Mononuclear cell (primary cell): ENCODE results near the gene ARPC1B. TPM values are rescaled to one million over a fixed set of nuclear protein-coding genes. Genes with fewer than 3 reads are reported as not detected.
"Not testable (repeated sequence)": the region's sequence is repeated elsewhere in the genome, so short reads cannot be mapped to it uniquely, and the experiment has no call there.

Experiments used
- H3K27me3 ChIP-seq: 2 replicates; pipeline ENCODE4 v1.6.0; 2011; ENCODE audit warnings: low read length, control low read depth; ENCODE audit not compliant: insufficient read depth
- H3K4me1 ChIP-seq: 2 replicates; pipeline ENCODE4 v1.5.1; 2011; ENCODE audit warnings: mild to moderate bottlenecking, low read length, control low read depth; ENCODE audit not compliant: insufficient read depth
- H3K4me3 ChIP-seq: 2 replicates; pipeline ENCODE4 v1.5.1; 2011; ENCODE audit warnings: mild to moderate bottlenecking, low read length, moderate library complexity
- H3K9me3 ChIP-seq: 2 replicates; pipeline ENCODE4 v1.5.1; 2011; ENCODE audit warnings: low read depth, mild to moderate bottlenecking, control low read depth, low read length
- total RNA-seq: library from RNA; depleted of rRNA; stranded (reverse); fragments of >200 nt; gene quantifications from one replicate; pipeline ENCODE4 v1.2.3, GENCODE V29; 2012

ARPC1B gene
- 282 TPM for total RNA-seq

- Histone ChIP-seq H3K27me3 (no peaks in the 10 kb centered on the region), H3K4me3 (peak within 1 kb of the TSS; percentile 72), H3K9me3 (no peaks in the 10 kb centered on the region), H3K4me1 (peaks cover 45% of the 10 kb centered on the region)
Observed at GRCh38 chr7:99374111-99375064, at the start of gene ARPC1B. ARPC1B (plus strand) TSS chr7:99374730; CDS start chr7:99385715, 10,985 bp downstream.

DNA sequence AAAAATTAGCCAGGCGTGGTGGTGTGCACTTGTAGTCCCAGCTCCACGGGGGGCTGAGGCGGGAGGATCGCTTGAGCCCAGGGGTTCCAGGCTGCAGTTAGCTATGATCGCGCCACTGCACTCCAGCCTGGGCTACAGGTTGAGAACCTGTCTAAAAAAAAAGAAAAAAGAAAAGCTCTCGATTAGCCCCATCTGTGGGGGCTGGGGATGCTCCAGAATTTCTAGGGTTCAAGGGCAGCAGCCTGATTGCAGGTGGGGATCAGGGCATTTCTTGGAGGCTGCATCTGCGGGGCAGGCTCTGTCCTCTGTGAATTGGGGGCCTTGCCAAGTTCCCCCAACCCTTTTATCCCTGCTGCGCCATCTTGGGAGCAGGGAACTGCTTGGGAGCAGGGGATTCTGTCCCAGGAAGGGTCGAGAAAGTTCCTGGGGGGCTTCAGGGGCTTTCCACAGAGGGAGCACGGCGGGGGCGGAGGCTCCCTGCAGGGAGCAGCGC is 49.5 kb upstream of the ARPC1B start:
- Histone ChIP-seq H3K4me3 (peak overlapping the region; percentile 93), H3K27me3 (no peaks in the 10 kb centered on the region), H3K9me3 (no peaks in the 10 kb centered on the region), H3K4me1 (peaks cover 47% of the 10 kb centered on the region)

GRCh38 chr7:99325592-99326407 is 48.7 kb upstream of the ARPC1B start, which contains the start of gene ARPC1A:
ARPC1A (plus strand) TSS chr7:99325898; CDS start chr7:99333354, 7,456 bp downstream.
- peaks cover 55% of the 10 kb centered on the region for H3K4me1 ChIP-seq
- no peaks in the 10 kb centered on the region for H3K9me3 ChIP-seq
- H3K27me3 ChIP-seq = no peaks in the 10 kb centered on the region
- peak within 1 kb of the TSS; percentile 93 for H3K4me3 ChIP-seq

GRCh38 chr7:99326408-99326782 is 48.1 kb upstream of the ARPC1B start:
- peaks cover 61% of the 10 kb centered on the region for H3K4me1 ChIP-seq
- H3K27me3 ChIP-seq = no peaks in the 10 kb centered on the region
- H3K9me3 ChIP-seq = no peaks in the 10 kb centered on the region
- H3K4me3 ChIP-seq = peak overlapping the region; percentile 93

DNA sequence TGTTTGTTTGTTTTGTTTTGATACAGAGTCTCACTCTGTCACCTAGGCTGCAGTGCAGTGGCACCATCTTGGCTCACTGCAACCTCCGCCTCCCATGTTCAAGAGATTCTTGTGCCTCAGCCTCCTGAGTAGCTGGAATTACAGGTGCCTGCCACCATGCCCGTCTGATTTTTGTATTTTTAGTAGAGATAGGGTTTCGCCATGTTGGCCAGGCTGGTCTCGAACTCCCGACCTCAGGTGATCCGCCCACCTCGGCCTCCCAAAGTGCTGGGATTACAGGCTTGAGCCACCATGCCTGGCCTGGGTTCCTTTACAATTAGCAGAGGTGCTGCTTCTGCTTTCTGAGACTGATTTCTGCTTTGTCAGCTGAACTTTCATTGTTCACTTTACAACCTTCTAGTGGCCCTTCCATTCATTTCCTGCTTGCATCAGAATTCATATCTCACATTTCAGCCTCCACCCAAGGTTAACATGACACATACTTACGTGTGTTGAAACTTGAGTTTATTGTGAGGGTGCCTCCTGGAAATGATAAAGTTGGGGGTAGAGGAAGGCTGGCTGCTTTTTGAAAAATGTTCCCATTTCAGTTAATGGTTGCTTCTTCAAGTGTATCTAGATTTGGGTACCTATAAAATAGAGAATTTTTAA is 44.1 kb upstream of the ARPC1B start:
- H3K9me3 ChIP-seq, H3K27me3 ChIP-seq, H3K4me3 ChIP-seq: not testable (repeated sequence)
- H3K4me1 ChIP-seq = peaks cover 61% of the 10 kb centered on the region

- peaks cover 61% of the 10 kb centered on the region for H3K4me1 ChIP-seq
- H3K27me3 ChIP-seq = no peaks in the 10 kb centered on the region
- no peaks in the 10 kb centered on the region for H3K9me3 ChIP-seq
- no peak overlapping the region for H3K4me3 ChIP-seq
Observed at GRCh38 chr7:99331002-99331401, 43.5 kb upstream of the ARPC1B start.

GRCh38 chr7:99339595-99339994 is 34.9 kb upstream of the ARPC1B start:
- H3K27me3 ChIP-seq = no peaks in the 10 kb centered on the region
- no peaks in the 10 kb centered on the region for H3K9me3 ChIP-seq
- H3K4me3 ChIP-seq = no peak overlapping the region
- H3K4me1 ChIP-seq = no peaks in the 10 kb centered on the region

DNA sequence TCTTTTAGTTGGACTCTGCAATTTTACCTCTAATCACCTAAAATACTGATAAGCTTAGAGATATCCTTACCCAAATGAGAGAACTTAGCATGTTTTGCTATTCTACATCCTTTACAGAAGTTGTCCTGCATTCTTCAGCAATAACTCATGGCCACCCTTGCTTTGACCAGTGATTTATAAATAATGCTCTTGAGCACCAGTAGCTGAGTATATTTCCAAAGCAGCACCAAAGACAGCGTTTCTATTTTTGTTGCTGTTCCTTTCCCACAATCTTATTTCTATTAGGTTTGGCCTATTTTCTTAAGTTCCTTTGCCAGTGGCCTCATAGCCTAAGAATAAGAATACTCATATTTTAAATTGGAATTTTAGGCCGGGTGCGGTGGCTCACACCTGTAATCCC is 33.9 kb upstream of the ARPC1B start:
- H3K27me3 ChIP-seq = no peaks in the 10 kb centered on the region
- no peak overlapping the region for H3K4me3 ChIP-seq
- H3K4me1 ChIP-seq = no peaks in the 10 kb centered on the region
- H3K9me3 ChIP-seq = no peaks in the 10 kb centered on the region

DNA sequence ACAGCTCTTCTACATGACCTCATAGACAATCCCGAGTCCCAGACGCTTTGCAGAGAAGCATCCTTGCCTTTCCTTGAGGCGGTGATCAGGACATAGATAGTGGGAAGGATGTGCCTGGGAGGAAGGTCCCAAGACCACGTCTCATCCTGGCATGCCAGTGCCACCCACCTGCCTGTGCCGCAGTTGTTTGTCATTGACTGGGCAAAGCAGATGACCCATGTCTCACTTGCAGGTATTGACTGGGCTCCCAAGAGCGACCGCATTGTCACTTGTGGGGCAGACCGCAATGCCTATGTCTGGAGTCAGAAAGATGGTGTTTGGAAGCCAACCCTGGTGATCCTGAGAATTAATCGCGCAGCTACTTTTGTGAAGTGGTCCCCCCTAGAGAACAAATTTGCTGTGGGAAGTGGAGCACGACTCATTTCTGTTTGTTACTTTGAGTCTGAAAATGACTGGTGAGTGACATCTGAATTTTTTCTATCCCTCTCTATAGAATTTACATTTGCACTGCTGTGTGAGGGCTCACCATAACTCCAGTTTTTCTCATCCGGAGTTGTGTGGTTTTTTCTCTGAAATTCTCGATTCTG is 30.4 kb upstream of the ARPC1B start:
- no peaks in the 10 kb centered on the region for H3K9me3 ChIP-seq
- H3K4me3 ChIP-seq = no peak overlapping the region

DNA sequence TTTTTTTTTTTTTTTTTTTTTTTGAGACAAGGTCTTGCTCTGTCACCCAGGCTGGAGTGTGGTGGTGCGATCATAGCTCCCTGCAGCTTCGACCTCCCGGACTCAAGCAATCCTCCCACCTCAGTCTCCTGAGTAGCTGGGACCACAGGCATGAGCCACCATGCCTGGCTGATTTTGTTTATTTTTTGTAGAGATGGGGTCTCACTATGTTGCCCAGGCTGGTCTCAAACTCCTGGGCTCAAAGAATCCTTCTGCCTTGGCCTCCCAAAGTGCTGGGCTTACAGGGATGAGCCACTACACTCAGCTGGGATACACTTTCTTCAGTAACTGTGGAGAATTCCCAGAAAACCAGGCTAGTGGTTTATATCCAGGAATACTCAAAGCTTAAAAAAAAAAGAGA is 23.9 kb upstream of the ARPC1B start:
- not testable (repeated sequence) for H3K4me1 ChIP-seq, H3K27me3 ChIP-seq, H3K9me3 ChIP-seq

More for the DNA sequence above, 30.4 kb upstream of the ARPC1B start:
- Histone ChIP-seq H3K4me1 (no peaks in the 10 kb centered on the region), H3K27me3 (no peaks in the 10 kb centered on the region)

DNA sequence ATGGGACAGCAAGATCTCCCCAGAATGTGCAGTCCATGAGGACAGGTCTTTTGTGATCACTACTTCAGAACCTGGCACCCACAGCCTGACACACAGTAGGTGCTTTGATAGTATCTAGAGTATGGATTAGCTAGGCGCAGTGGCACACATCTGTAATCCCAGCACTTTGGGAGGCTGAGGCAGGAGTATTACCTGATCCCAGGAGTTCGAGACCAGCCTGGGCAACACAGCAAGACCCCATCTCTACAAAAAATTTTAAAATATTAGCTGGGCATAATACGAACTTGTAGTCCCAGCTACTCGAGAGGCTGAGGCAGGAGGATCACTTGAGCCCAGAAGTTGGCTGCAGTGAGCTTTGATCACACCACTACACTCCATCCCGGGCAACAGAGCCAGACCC is 22.3 kb upstream of the ARPC1B start:
- Histone ChIP-seq H3K4me3 (no peak overlapping the region), H3K27me3 (no peaks in the 10 kb centered on the region), H3K9me3 (no peaks in the 10 kb centered on the region), H3K4me1 (no peaks in the 10 kb centered on the region)

More for the DNA sequence above, 23.9 kb upstream of the ARPC1B start:
- H3K4me3 ChIP-seq = not testable (repeated sequence)

DNA sequence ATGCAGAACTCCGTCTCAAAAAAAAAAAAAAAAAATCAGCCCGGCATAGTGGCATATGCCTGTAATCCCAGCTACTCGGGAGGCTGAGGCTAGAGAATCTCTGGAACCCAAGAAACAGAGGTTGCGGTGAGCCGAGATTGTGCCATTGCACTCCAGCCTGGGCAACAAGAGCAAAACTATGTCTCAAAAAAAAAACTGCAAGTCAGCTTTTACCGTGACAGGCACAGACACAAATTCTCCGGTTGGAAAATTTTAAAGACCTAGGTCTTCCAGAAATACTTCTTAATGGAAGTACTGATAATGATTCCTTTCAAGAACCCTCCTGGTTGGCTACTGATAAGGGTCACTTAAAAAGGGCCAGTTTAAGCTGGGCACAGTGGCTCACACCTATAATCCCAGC is 19.4 kb upstream of the ARPC1B start:
- no peaks in the 10 kb centered on the region for H3K27me3 ChIP-seq
- H3K4me3 ChIP-seq = no peak overlapping the region
- H3K9me3 ChIP-seq = no peaks in the 10 kb centered on the region
- no peaks in the 10 kb centered on the region for H3K4me1 ChIP-seq

DNA sequence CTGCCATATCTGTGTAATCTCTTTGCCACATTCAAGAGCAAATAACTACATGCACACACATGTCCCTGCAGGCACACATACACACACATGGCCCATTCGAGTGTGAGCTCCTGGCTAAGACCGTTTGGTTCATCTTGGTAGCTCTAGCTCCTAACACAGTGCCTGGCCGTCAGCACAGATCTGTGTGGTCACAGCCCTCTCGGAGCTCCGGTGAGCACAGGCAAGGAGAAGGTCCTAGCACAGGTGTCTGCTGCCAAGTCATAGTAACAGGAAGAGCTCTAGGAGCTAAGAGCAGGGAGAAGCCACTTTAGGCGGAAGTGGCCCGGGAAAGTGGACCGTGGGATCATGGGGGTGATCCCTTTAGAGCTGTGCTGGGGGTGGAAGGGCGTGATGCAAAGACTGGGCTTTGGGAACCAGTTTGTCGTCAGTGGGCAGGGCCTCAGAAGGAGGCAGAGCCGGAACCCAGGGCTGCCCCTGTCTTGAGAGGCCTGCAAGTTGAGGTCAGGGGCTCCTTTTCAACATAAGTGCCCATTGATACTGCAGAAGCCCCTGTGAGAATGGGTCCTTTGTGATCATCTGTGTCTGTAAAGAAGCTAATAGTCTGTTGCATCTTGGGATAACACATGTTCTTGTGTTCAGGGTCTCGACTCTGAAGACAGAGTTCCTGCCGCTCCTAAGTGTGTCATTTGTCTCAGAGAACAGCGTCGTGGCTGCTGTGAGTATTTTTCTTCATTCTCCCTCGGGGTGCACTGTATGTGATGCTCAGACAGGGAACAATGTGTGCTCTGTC is 16.6 kb upstream of the ARPC1B start:
- no peaks in the 10 kb centered on the region for H3K4me1 ChIP-seq
- H3K9me3 ChIP-seq = no peaks in the 10 kb centered on the region
- H3K27me3 ChIP-seq = no peaks in the 10 kb centered on the region
- no peak overlapping the region for H3K4me3 ChIP-seq

- not testable (repeated sequence) for H3K4me3 ChIP-seq, H3K9me3 ChIP-seq, H3K27me3 ChIP-seq, H3K4me1 ChIP-seq
Observed at GRCh38 chr7:99358521-99358920, 16.0 kb upstream of the ARPC1B start.
